ENCODE measurements around the gene RBFOX2. TPM values are rescaled to one million over a fixed set of nuclear protein-coding genes. Genes with fewer than 3 reads are reported as not detected.
A peak's percentile ranks its signal among the peaks of the same experiment; 100 is the strongest.
"Not testable (repeated sequence)": the region's sequence is repeated elsewhere in the genome, so short reads cannot be mapped to it uniquely, and the experiment has no call there.

RBFOX2 gene, protein sequence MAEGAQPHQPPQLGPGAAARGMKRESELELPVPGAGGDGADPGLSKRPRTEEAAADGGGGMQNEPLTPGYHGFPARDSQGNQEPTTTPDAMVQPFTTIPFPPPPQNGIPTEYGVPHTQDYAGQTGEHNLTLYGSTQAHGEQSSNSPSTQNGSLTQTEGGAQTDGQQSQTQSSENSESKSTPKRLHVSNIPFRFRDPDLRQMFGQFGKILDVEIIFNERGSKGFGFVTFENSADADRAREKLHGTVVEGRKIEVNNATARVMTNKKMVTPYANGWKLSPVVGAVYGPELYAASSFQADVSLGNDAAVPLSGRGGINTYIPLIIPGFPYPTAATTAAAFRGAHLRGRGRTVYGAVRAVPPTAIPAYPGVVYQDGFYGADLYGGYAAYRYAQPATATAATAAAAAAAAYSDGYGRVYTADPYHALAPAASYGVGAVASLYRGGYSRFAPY
- total RNA-seq (100 to 1,000 TPM; 117 to 152 TPM), polyA plus RNA-seq (10 to 100 TPM; 29.9 to 42.5 TPM)
- long read RNA-seq, donor 1, full-length matches to known transcripts: 54 of 309 reads
- long read RNA-seq, donor 1, partial matches to known transcripts: 26 of 309 reads
- long read RNA-seq, donor 1, other reads (novel, unspliced or antisense): 229 of 309 reads
- long read RNA-seq, donor 2, full-length matches to known transcripts: 5 of 366 reads
- long read RNA-seq, donor 2, partial matches to known transcripts: 6 of 366 reads
- long read RNA-seq, donor 2, other reads (novel, unspliced or antisense): 355 of 366 reads

DNA sequence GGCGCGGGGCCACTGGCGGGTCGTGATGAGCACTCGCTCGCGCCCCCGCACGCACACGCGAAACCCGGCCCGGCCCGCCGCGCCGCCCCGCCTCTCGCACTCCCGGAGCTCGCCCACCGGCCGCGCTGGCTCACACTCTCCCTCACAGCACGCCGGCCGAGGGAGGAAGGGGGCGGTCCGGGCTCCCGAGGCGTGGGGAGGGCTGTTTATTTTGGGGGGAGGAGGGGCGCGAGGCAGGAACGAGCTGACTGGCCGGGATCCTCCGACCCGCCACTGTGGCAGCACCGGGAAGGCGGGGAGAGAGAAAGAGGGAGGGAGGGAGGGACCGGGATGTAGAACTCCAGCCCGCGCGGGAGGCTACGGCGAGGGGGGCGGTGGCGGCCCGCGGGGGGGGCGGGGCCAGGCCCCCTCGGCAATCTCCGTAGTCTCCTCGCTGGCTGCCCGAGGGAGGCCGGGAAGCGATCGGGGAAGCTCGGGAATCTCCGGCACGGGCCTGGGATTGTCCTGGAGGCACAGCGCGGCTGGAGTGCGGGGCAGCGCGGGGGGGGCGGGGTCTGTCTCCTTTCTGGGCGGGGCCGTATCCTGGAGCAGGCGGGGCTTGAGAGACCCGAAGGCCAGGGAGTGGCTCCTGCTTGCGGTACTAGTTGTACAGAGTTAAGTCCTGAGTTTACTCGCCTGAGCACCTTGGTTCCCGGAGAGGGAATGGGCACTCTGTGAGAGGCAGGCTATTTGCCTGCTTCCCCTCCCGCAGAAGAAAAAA, at the start of gene RBFOX2:
TSS of gene RBFOX2 (minus strand) at position 179 of the 760 bp plus-strand sequence. CDS start 399 bp downstream, outside the sequence.
- Histone ChIP-seq H3K9me3 (ENCODE audit: control insufficient read depth, low read length) (no peaks in the 10 kb centered on the region), H3K27ac (ENCODE audit: low read depth in 1 of 2, low read length in 2 of 2) (peak within 1 kb of the TSS; percentile 71 to 90), H3K36me3 (ENCODE audit: control insufficient read depth in 1 of 2, insufficient read depth in 2 of 2, low read length in 1 of 2) (no peaks in the 10 kb centered on the region), H3K4me3 (ENCODE audit: low read length in 2 of 2) (peak within 1 kb of the TSS; percentile 85 to 89), H3K27me3 (ENCODE audit: control insufficient read depth in 1 of 2, insufficient read depth in 2 of 2, low read length in 1 of 2) (no peaks in the 10 kb centered on the region), H3K4me1 (ENCODE audit: control insufficient read depth in 1 of 2, insufficient read depth in 2 of 2, low read length in 2 of 2) (peaks cover 0 to 2% of the 10 kb centered on the region in 2 donors)
- intact Hi-C loops (cut with DNase I): loop anchor here (5.0 kb wide), 2 partner anchors 38 to 57 kb away; no protein-coding TSS in a partner anchor
- ATAC-seq (ENCODE audit: low FRiP score) (peak; percentile 98), DNase-seq (peak; percentile 97 to 99)
- WGBS, 2 donors: 0 to 1% methylated on average over 13 to 74 of the region's 74 CpGs

DNA sequence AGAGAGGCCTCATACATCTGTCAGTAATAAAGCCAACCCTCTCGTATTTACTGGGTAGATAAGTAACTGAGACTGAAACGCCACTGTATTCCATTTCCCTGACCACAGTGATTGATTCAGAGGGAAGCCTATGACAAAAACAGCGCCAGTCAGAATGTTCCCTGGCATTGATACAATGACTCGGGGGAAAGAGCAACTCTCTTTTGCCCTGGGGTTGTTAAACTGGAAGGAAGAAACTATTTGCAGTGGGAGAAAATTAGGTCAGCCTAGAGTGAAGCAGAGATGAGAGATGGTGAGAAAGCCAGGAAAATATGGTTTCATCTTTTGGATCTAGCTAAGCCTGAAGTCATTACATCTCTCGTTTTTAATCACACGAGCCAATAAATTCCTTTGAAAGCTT, 48.6 kb upstream of the RBFOX2 start:
- intact Hi-C loops (cut with DNase I): no loop called here
- H3K27ac ChIP-seq (ENCODE audit: low read depth in 1 of 2, low read length in 2 of 2): no peak overlapping the region
- H3K9me3 ChIP-seq (ENCODE audit: control insufficient read depth, low read length): no peaks in the 10 kb centered on the region
- H3K36me3 ChIP-seq (ENCODE audit: control insufficient read depth in 1 of 2, insufficient read depth in 2 of 2, low read length in 1 of 2): no peaks in the 10 kb centered on the region
- ATAC-seq (ENCODE audit: low FRiP score) (peak; percentile 79), DNase-seq (no peak)
- no peaks in the 10 kb centered on the region for H3K4me1 ChIP-seq (ENCODE audit: control insufficient read depth in 1 of 2, insufficient read depth in 2 of 2, low read length in 2 of 2)
- no peaks in the 10 kb centered on the region for H3K27me3 ChIP-seq (ENCODE audit: control insufficient read depth in 1 of 2, insufficient read depth in 2 of 2, low read length in 1 of 2)
- H3K4me3 ChIP-seq (ENCODE audit: low read length in 2 of 2): no peak overlapping the region
- WGBS, 2 donors: 35 to 41% methylated on average over 6 of the region's 6 CpGs

DNA sequence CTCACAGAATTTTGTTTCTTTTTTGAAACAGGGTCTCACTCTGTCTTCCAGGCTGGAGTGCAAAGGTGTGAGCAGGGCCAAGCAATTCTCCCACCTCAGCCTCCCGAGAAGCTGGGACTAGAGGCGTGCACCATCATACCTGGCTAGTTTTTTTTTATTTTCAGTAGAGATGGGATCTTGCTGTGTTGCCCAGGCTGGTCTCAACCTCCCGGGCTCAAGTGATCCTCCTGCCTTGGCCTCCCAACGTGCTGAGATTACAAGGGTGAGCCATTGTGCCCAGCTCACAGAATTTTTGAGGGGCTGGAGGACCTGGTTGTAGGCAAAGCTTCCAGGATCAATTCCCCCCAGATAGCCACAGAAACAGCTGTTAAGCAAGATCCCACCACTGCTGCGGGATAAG, 47.1 kb upstream of the RBFOX2 start:
- no peak overlapping the region for H3K4me3 ChIP-seq (ENCODE audit: low read length in 2 of 2)
- H3K27me3 ChIP-seq (ENCODE audit: control insufficient read depth in 1 of 2, insufficient read depth in 2 of 2, low read length in 1 of 2): no peaks in the 10 kb centered on the region
- no peak overlapping the region for H3K27ac ChIP-seq (ENCODE audit: low read depth in 1 of 2, low read length in 2 of 2)
- H3K4me1 ChIP-seq (ENCODE audit: control insufficient read depth in 1 of 2, insufficient read depth in 2 of 2, low read length in 2 of 2): no peaks in the 10 kb centered on the region
- H3K9me3 ChIP-seq (ENCODE audit: control insufficient read depth, low read length): no peaks in the 10 kb centered on the region
- 93 to 96% methylated on average over 5 of the region's 5 CpGs for WGBS, 2 donors
- intact Hi-C loops (cut with DNase I): no loop called here
- DNase-seq (no peak), ATAC-seq (ENCODE audit: low FRiP score) (no peak)
- H3K36me3 ChIP-seq (ENCODE audit: control insufficient read depth in 1 of 2, insufficient read depth in 2 of 2, low read length in 1 of 2): no peaks in the 10 kb centered on the region

DNA sequence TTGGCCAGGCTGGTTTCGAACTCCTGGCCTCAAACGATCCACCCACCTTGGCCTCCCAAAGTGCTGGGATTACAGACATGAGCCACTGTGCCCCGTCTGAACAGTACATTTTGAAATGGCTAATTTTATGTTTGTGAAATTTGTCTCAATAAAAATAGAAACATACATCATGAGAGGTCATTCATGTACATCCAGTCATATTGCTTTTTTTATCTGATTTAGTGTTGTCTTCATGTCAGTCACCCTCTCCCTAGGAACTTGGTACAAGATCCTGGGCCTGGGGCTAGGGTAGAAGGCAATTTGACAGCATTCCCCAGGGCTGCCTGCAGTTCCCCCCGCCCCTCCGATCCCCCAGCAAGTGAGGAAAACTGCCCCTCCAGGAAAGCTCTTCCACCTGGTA, 46.6 kb upstream of the RBFOX2 start:
- Histone ChIP-seq H3K27ac (ENCODE audit: low read depth in 1 of 2, low read length in 2 of 2) (no peak overlapping the region), H3K9me3 (ENCODE audit: control insufficient read depth, low read length) (no peaks in the 10 kb centered on the region), H3K4me3 (ENCODE audit: low read length in 2 of 2) (no peak overlapping the region), H3K27me3 (ENCODE audit: control insufficient read depth in 1 of 2, insufficient read depth in 2 of 2, low read length in 1 of 2) (no peaks in the 10 kb centered on the region), H3K4me1 (ENCODE audit: control insufficient read depth in 1 of 2, insufficient read depth in 2 of 2, low read length in 2 of 2) (no peaks in the 10 kb centered on the region), H3K36me3 (ENCODE audit: control insufficient read depth in 1 of 2, insufficient read depth in 2 of 2, low read length in 1 of 2) (no peaks in the 10 kb centered on the region)
- no peak for DNase-seq
- ATAC-seq (ENCODE audit: low FRiP score): no peak
- intact Hi-C loops (cut with DNase I): no loop called here
- whole genome bisulfite sequencing, 2 donors: 89 to 93% methylated on average over 5 of the region's 5 CpGs

DNA sequence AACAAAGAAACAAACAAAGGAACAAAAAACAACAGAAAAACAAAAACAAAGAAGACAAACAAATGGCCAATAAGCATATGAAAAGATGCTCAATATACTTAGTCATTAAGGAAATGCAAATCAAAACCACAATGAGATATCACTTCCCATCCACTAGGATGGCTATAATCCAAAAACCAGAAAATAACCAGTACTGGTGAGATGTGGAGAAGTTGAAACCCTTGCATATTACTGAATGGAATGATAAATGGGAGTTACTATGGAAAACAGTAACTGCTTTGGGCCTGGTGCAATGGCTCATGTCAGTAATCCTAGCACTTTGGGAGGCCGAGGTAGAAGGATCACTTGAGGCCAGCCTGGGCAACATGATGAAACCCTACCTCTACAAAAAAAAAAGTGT, 44.9 kb upstream of the RBFOX2 start:
- no peak overlapping the region for H3K4me3 ChIP-seq (ENCODE audit: low read length in 2 of 2)
- no peaks in the 10 kb centered on the region for H3K4me1 ChIP-seq (ENCODE audit: control insufficient read depth in 1 of 2, insufficient read depth in 2 of 2, low read length in 2 of 2)
- intact Hi-C loops (cut with DNase I): no loop called here
- H3K36me3 ChIP-seq (ENCODE audit: control insufficient read depth in 1 of 2, insufficient read depth in 2 of 2, low read length in 1 of 2): no peaks in the 10 kb centered on the region
- no peaks in the 10 kb centered on the region for H3K9me3 ChIP-seq (ENCODE audit: control insufficient read depth, low read length)
- H3K27me3 ChIP-seq (ENCODE audit: control insufficient read depth in 1 of 2, insufficient read depth in 2 of 2, low read length in 1 of 2): no peaks in the 10 kb centered on the region
- WGBS, 2 donors: 90 to 96% methylated on average over 1 of the region's 1 CpG
- no peak for ATAC-seq (ENCODE audit: low FRiP score)
- H3K27ac ChIP-seq (ENCODE audit: low read depth in 1 of 2, low read length in 2 of 2): no peak overlapping the region
- DNase-seq: no peak

DNA sequence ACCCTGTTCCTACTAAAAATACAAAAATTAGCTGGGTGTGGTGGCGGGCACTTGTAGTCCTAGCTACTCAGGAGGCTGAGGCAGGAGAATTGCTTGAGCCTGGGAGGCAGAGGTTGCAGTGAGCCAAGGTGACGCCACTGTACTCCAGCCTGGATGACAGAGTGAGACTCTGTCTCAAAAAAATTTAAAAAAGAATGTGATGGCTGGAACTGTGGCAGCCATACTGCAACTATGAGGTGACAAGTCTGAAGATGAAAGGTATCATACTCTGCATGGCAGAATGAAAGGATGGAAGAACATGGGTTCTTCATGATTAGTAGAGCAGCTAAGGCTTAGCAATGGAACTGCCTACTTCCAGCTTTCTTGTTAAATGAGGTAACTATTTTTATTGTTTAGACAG, 42.0 kb upstream of the RBFOX2 start:
- ATAC-seq (ENCODE audit: low FRiP score); H3K4me3 ChIP-seq (ENCODE audit: low read length in 2 of 2); H3K4me1 ChIP-seq (ENCODE audit: control insufficient read depth in 1 of 2, insufficient read depth in 2 of 2, low read length in 2 of 2); intact Hi-C loops (cut with DNase I); DNase-seq; H3K27me3 ChIP-seq (ENCODE audit: control insufficient read depth in 1 of 2, insufficient read depth in 2 of 2, low read length in 1 of 2); H3K9me3 ChIP-seq (ENCODE audit: control insufficient read depth, low read length); H3K36me3 ChIP-seq (ENCODE audit: control insufficient read depth in 1 of 2, insufficient read depth in 2 of 2, low read length in 1 of 2); H3K27ac ChIP-seq (ENCODE audit: low read depth in 1 of 2, low read length in 2 of 2): not testable (repeated sequence)
- whole genome bisulfite sequencing, 2 donors: 98 to 100% methylated on average over 2 of the region's 2 CpGs

DNA sequence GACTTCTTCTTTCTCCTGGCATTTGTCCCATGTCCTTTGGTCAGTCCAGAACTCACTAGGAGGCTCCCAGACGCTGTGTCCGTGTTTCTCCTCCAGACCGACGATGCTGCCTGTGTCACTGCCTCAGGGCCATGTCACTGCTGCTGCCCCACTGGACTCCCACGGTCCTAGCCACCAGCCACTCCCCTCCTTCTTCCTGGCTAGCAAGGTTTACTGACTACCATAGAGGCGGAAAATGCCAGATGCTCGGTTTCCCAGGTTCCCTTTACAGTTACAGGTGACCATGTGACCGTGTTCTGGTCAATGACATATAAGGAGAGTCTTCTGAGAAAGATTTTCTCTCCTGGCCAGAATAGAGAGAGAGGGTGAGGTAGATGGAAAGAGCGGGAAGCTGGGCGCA, 40.7 kb upstream of the RBFOX2 start:
- no peak overlapping the region for H3K27ac ChIP-seq (ENCODE audit: low read depth in 1 of 2, low read length in 2 of 2)
- no peak for ATAC-seq (ENCODE audit: low FRiP score)
- DNase-seq: no peak
- no peaks in the 10 kb centered on the region for H3K36me3 ChIP-seq (ENCODE audit: control insufficient read depth in 1 of 2, insufficient read depth in 2 of 2, low read length in 1 of 2)
- no peaks in the 10 kb centered on the region for H3K27me3 ChIP-seq (ENCODE audit: control insufficient read depth in 1 of 2, insufficient read depth in 2 of 2, low read length in 1 of 2)
- H3K4me1 ChIP-seq (ENCODE audit: control insufficient read depth in 1 of 2, insufficient read depth in 2 of 2, low read length in 2 of 2): no peaks in the 10 kb centered on the region
- WGBS, 2 donors: 90 to 91% methylated on average over 10 of the region's 10 CpGs
- no peaks in the 10 kb centered on the region for H3K9me3 ChIP-seq (ENCODE audit: control insufficient read depth, low read length)
- no peak overlapping the region for H3K4me3 ChIP-seq (ENCODE audit: low read length in 2 of 2)
- intact Hi-C loops (cut with DNase I): loop anchor here (5.0 to 10.0 kb wide), 4 partner anchors 42 to 442 kb away; partner anchors contain the start of gene RBFOX2 (in 2 of the 2)

DNA sequence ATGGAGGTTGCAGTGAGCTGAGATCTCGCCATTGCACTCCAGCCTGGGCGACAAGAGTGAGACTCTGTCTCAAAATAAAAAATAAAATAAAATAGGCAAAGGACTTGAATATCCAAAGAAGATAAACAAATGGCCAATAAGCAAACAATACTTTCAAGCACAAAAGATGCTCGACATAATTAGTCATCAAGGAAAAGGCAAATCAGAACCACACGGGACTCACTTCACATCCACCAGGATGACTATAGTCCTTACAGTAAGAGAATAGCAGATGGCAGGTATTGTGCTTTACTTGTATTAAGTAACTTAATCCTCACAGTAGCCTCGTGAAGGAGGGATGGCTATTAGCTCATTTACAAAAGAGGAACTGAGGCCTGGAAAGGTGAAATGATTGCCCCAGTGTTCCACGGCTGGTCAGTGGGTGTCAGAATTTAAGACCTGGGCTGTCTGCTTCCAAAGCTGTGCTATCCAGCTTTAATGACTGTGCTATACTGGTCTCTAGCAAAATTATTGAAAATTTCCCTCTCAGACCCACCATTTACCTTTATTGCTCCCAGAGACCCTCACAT, 40.2 kb upstream of the RBFOX2 start:
- Histone ChIP-seq H3K27ac (ENCODE audit: low read depth in 1 of 2, low read length in 2 of 2) (no peak overlapping the region), H3K4me1 (ENCODE audit: control insufficient read depth in 1 of 2, insufficient read depth in 2 of 2, low read length in 2 of 2) (no peaks in the 10 kb centered on the region), H3K27me3 (ENCODE audit: control insufficient read depth in 1 of 2, insufficient read depth in 2 of 2, low read length in 1 of 2) (no peaks in the 10 kb centered on the region), H3K36me3 (ENCODE audit: control insufficient read depth in 1 of 2, insufficient read depth in 2 of 2, low read length in 1 of 2) (no peaks in the 10 kb centered on the region), H3K4me3 (ENCODE audit: low read length in 2 of 2) (no peak overlapping the region), H3K9me3 (ENCODE audit: control insufficient read depth, low read length) (no peaks in the 10 kb centered on the region)
- 86 to 87% methylated on average over 6 of the region's 6 CpGs for WGBS, 2 donors
- intact Hi-C loops (cut with DNase I): loop anchor here (5.0 to 10.0 kb wide), 4 partner anchors 42 to 442 kb away; partner anchors contain the start of gene RBFOX2 (in 2 of the 2)
- ATAC-seq (ENCODE audit: low FRiP score): no peak
- no peak for DNase-seq

Data from aorta (tissue), 5 donors.